ENCODE results near the gene GLIS1. TPM values are rescaled to one million over a fixed set of nuclear protein-coding genes. Genes with fewer than 3 reads are reported as not detected.

GLIS1 gene
- total and polyA plus RNA-seq, 4 donors = 0.19 to 1.8 (median 0.65) TPM

- Histone ChIP-seq H3K27ac (ENCODE audit: low read depth in 1 of 2, low read length in 2 of 2) (no peak overlapping the region), H3K4me1 (ENCODE audit: control insufficient read depth in 1 of 2, insufficient read depth in 2 of 2, low read length in 2 of 2) (no peaks in the 10 kb centered on the region), H3K4me3 (ENCODE audit: low read length in 2 of 2) (no peak overlapping the region), H3K36me3 (ENCODE audit: control insufficient read depth in 1 of 2, insufficient read depth in 2 of 2, low read length in 1 of 2) (no peaks in the 10 kb centered on the region), H3K9me3 (ENCODE audit: control insufficient read depth, low read length) (no peaks in the 10 kb centered on the region), H3K27me3 (ENCODE audit: control insufficient read depth in 1 of 2, insufficient read depth in 2 of 2, low read length in 1 of 2) (no peaks in the 10 kb centered on the region)
- 96% methylated on average over 22 of the region's 22 CpGs for WGBS, 2 donors
- intact Hi-C loops (cut with DNase I) = no loop called here
- ATAC-seq (ENCODE audit: low FRiP score) = no peak
- DNase-seq = no peak
These were observed 230.6 kb downstream of the GLIS1 start for GRCh38 chr1:53508056-53508990.

- Histone ChIP-seq H3K36me3 (ENCODE audit: control insufficient read depth in 1 of 2, insufficient read depth in 2 of 2, low read length in 1 of 2) (no peaks in the 10 kb centered on the region), H3K27ac (ENCODE audit: low read depth in 1 of 2, low read length in 2 of 2) (no peak overlapping the region), H3K4me3 (ENCODE audit: low read length in 2 of 2) (no peak overlapping the region), H3K9me3 (ENCODE audit: control insufficient read depth, low read length) (no peaks in the 10 kb centered on the region), H3K4me1 (ENCODE audit: control insufficient read depth in 1 of 2, insufficient read depth in 2 of 2, low read length in 2 of 2) (no peaks in the 10 kb centered on the region), H3K27me3 (ENCODE audit: control insufficient read depth in 1 of 2, insufficient read depth in 2 of 2, low read length in 1 of 2) (no peaks in the 10 kb centered on the region)
- intact Hi-C loops (cut with DNase I) = no loop called here
- DNase-seq = peak in 1 of 2 donors; percentile 4
- WGBS, 2 donors = 97 to 98% methylated on average over 13 of the region's 13 CpGs
- ATAC-seq (ENCODE audit: low FRiP score) = no peak
These were observed 231.7 kb downstream of the GLIS1 start for GRCh38 chr1:53507116-53507820.

GRCh38 chr1:53506355-53507050, 232.5 kb downstream of the GLIS1 start:
- Histone ChIP-seq H3K27me3 (ENCODE audit: control insufficient read depth in 1 of 2, insufficient read depth in 2 of 2, low read length in 1 of 2) (no peaks in the 10 kb centered on the region), H3K4me3 (ENCODE audit: low read length in 2 of 2) (no peak overlapping the region), H3K9me3 (ENCODE audit: control insufficient read depth, low read length) (no peaks in the 10 kb centered on the region), H3K27ac (ENCODE audit: low read depth in 1 of 2, low read length in 2 of 2) (no peak overlapping the region), H3K4me1 (ENCODE audit: control insufficient read depth in 1 of 2, insufficient read depth in 2 of 2, low read length in 2 of 2) (no peaks in the 10 kb centered on the region), H3K36me3 (ENCODE audit: control insufficient read depth in 1 of 2, insufficient read depth in 2 of 2, low read length in 1 of 2) (no peaks in the 10 kb centered on the region)
- 96% methylated on average over 25 of the region's 25 CpGs for WGBS, 2 donors
- DNase-seq (peak in 1 of 2 donors; percentile 33), ATAC-seq (ENCODE audit: low FRiP score) (no peak)
- intact Hi-C loops (cut with DNase I) = no loop called here

GRCh38 chr1:53505891-53506290, 233.1 kb downstream of the GLIS1 start:
- no peaks in the 10 kb centered on the region for H3K4me1 ChIP-seq (ENCODE audit: control insufficient read depth in 1 of 2, insufficient read depth in 2 of 2, low read length in 2 of 2)
- no peaks in the 10 kb centered on the region for H3K9me3 ChIP-seq (ENCODE audit: control insufficient read depth, low read length)
- H3K36me3 ChIP-seq (ENCODE audit: control insufficient read depth in 1 of 2, insufficient read depth in 2 of 2, low read length in 1 of 2) = no peaks in the 10 kb centered on the region
- no peak for ATAC-seq (ENCODE audit: low FRiP score)
- H3K27me3 ChIP-seq (ENCODE audit: control insufficient read depth in 1 of 2, insufficient read depth in 2 of 2, low read length in 1 of 2) = no peaks in the 10 kb centered on the region
- 90 to 92% methylated on average over 13 of the region's 13 CpGs for WGBS, 2 donors
- H3K4me3 ChIP-seq (ENCODE audit: low read length in 2 of 2) = no peak overlapping the region
- no peak overlapping the region for H3K27ac ChIP-seq (ENCODE audit: low read depth in 1 of 2, low read length in 2 of 2)
- no peak for DNase-seq
- intact Hi-C loops (cut with DNase I) = no loop called here

GRCh38 chr1:53505401-53505800, 233.6 kb downstream of the GLIS1 start:
- Histone ChIP-seq H3K4me1 (ENCODE audit: control insufficient read depth in 1 of 2, insufficient read depth in 2 of 2, low read length in 2 of 2) (no peaks in the 10 kb centered on the region), H3K4me3 (ENCODE audit: low read length in 2 of 2) (no peak overlapping the region), H3K27ac (ENCODE audit: low read depth in 1 of 2, low read length in 2 of 2) (no peak overlapping the region), H3K9me3 (ENCODE audit: control insufficient read depth, low read length) (no peaks in the 10 kb centered on the region), H3K36me3 (ENCODE audit: control insufficient read depth in 1 of 2, insufficient read depth in 2 of 2, low read length in 1 of 2) (no peaks in the 10 kb centered on the region), H3K27me3 (ENCODE audit: control insufficient read depth in 1 of 2, insufficient read depth in 2 of 2, low read length in 1 of 2) (no peaks in the 10 kb centered on the region)
- intact Hi-C loops (cut with DNase I) = no loop called here
- DNase-seq = no peak
- 92 to 94% methylated on average over 9 of the region's 9 CpGs for WGBS, 2 donors
- no peak for ATAC-seq (ENCODE audit: low FRiP score)

- ATAC-seq (ENCODE audit: low FRiP score) = no peak
These were observed 234.1 kb downstream of the GLIS1 start for GRCh38 chr1:53504901-53505300.

GRCh38 chr1:53503433-53504217, 235.3 kb downstream of the GLIS1 start:
- no peaks in the 10 kb centered on the region for H3K9me3 ChIP-seq (ENCODE audit: control insufficient read depth, low read length)
- no peaks in the 10 kb centered on the region for H3K4me1 ChIP-seq (ENCODE audit: control insufficient read depth in 1 of 2, insufficient read depth in 2 of 2, low read length in 2 of 2)
- no peak for ATAC-seq (ENCODE audit: low FRiP score)
- no peaks in the 10 kb centered on the region for H3K36me3 ChIP-seq (ENCODE audit: control insufficient read depth in 1 of 2, insufficient read depth in 2 of 2, low read length in 1 of 2)
- 90 to 93% methylated on average over 27 of the region's 27 CpGs for WGBS, 2 donors
- intact Hi-C loops (cut with DNase I) = no loop called here
- peak in 1 of 2 donors; percentile 25 for DNase-seq
- H3K4me3 ChIP-seq (ENCODE audit: low read length in 2 of 2) = no peak overlapping the region
- no peak overlapping the region for H3K27ac ChIP-seq (ENCODE audit: low read depth in 1 of 2, low read length in 2 of 2)
- no peaks in the 10 kb centered on the region for H3K27me3 ChIP-seq (ENCODE audit: control insufficient read depth in 1 of 2, insufficient read depth in 2 of 2, low read length in 1 of 2)

More at GRCh38 chr1:53504901-53505300, 234.1 kb downstream of the GLIS1 start:
- Histone ChIP-seq H3K27me3 (ENCODE audit: control insufficient read depth in 1 of 2, insufficient read depth in 2 of 2, low read length in 1 of 2) (no peaks in the 10 kb centered on the region), H3K27ac (ENCODE audit: low read depth in 1 of 2, low read length in 2 of 2) (no peak overlapping the region), H3K4me1 (ENCODE audit: control insufficient read depth in 1 of 2, insufficient read depth in 2 of 2, low read length in 2 of 2) (no peaks in the 10 kb centered on the region), H3K36me3 (ENCODE audit: control insufficient read depth in 1 of 2, insufficient read depth in 2 of 2, low read length in 1 of 2) (no peaks in the 10 kb centered on the region), H3K4me3 (ENCODE audit: low read length in 2 of 2) (no peak overlapping the region), H3K9me3 (ENCODE audit: control insufficient read depth, low read length) (no peaks in the 10 kb centered on the region)
- WGBS, 2 donors = 93% methylated on average over 9 of the region's 9 CpGs
- DNase-seq = peak in 1 of 2 donors; percentile 14
- intact Hi-C loops (cut with DNase I) = no loop called here
